Germinal center (tissue), 1 donor: Measurements from ENCODE around the gene EEFSEC.

Source experiments
- DNase-seq: peaks from one replicate; pipeline ENCODE4 v3.0.0; 2012; ENCODE audit warnings: mixed read lengths, low spot score

EEFSEC gene

GRCh38 chr3:128413003-128413370 is 259.7 kb downstream of the EEFSEC start:
- no peak for DNase-seq

- no peak for DNase-seq
Measured at GRCh38 chr3:128413413-128414205, 260.3 kb downstream of the EEFSEC start.

- no peak for DNase-seq
Measured at GRCh38 chr3:128415200-128415772, 262.0 kb downstream of the EEFSEC start.

GRCh38 chr3:128415773-128416577 is 262.7 kb downstream of the EEFSEC start:
- DNase-seq = no peak

- no peak for DNase-seq
Measured at GRCh38 chr3:128416578-128417211, 263.4 kb downstream of the EEFSEC start.

- no peak for DNase-seq
Measured at GRCh38 chr3:128418900-128419299, 265.6 kb downstream of the EEFSEC start.

GRCh38 chr3:128419311-128419710 is 266.0 kb downstream of the EEFSEC start:
- DNase-seq = no peak

- no peak for DNase-seq
Measured at GRCh38 chr3:128420289-128420688, 267.0 kb downstream of the EEFSEC start.

- DNase-seq = no peak
Measured at GRCh38 chr3:128420720-128421438, 267.6 kb downstream of the EEFSEC start.

GRCh38 chr3:128421439-128421836 is 268.2 kb downstream of the EEFSEC start:
- no peak for DNase-seq

GRCh38 chr3:128421966-128422365 is 268.7 kb downstream of the EEFSEC start:
- no peak for DNase-seq

- no peak for DNase-seq
Measured at GRCh38 chr3:128422762-128423524, 269.7 kb downstream of the EEFSEC start.

- DNase-seq = no peak
Measured at GRCh38 chr3:128423525-128424147, 270.4 kb downstream of the EEFSEC start.

- no peak for DNase-seq
Measured at GRCh38 chr3:128424508-128425069, 271.3 kb downstream of the EEFSEC start.

- DNase-seq = no peak
Measured at GRCh38 chr3:128425142-128425845, 272.0 kb downstream of the EEFSEC start.

- no peak for DNase-seq
Measured at GRCh38 chr3:128425846-128426127, 272.5 kb downstream of the EEFSEC start.

GRCh38 chr3:128426128-128426921 is 273.0 kb downstream of the EEFSEC start:
- peak; percentile 86 for DNase-seq

- DNase-seq = no peak
Measured at GRCh38 chr3:128427175-128427857, 274.0 kb downstream of the EEFSEC start.
